Renal pelvis (tissue), 4 donors: ENCODE results near the gene TMEM86B. TPM values are rescaled to one million over a fixed set of nuclear protein-coding genes. Genes with fewer than 3 reads are reported as not detected.
A peak's percentile ranks its signal among the peaks of the same experiment; 100 is the strongest.

Experiments used
- DNase-seq: peaks from one replicate; pipeline ENCODE4 v3.0.0-alpha.2; 2013
- polyA plus RNA-seq, 3 donors: library from polyadenylated mRNA; unstranded; fragments of 120-200 nt; gene quantifications; one replicate each; pipeline ENCODE4 v1.2.1, GENCODE V29; 2013; ENCODE audit not compliant: insufficient read length in 3 of 3

Gene TMEM86B
- polyA plus RNA-seq, 3 donors: 4.4 to 6.5 (median 4.6) TPM

DNA sequence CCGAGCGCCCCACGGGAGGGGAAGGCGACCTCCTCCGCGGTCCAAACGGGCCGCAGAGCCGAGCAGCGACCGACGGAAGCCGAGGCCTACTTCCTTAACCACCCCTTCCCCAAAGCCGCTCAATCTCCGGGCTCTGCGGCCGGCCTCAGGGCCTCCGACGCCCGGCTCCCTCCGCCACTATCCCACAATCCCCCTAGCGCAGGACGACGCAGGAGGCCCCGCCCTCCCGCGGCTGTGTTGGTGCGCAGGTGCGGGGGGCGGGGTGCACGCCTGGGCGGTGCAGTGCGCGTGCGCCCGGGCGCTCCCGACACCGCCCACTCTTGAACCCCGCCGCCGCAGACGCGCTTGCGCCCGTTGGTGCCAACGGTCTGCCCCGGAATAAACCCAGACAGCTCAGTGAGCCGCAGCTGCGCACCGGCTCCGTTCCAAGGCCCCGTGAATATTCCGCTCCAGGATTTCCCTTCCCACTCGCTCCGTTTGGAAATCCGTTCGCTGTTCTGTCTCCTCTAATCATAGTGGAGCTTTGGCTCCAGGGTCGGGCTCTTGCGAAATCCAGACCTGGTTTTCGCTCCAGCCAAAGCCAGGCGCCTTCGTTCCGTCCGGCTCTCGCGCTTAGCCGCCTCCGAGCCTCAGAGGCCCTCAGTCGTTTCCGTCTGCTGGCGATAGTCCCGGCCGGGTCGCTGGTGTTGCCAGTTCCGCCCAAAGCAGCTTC is 30.4 kb upstream of the TMEM86B start, which contains the start of gene PPP6R1:
TSS of gene PPP6R1 (minus strand) at position 190 of the 712 bp plus-strand sequence. CDS start 11,914 bp downstream, outside the sequence.
- peak; percentile 99 for DNase-seq

DNA sequence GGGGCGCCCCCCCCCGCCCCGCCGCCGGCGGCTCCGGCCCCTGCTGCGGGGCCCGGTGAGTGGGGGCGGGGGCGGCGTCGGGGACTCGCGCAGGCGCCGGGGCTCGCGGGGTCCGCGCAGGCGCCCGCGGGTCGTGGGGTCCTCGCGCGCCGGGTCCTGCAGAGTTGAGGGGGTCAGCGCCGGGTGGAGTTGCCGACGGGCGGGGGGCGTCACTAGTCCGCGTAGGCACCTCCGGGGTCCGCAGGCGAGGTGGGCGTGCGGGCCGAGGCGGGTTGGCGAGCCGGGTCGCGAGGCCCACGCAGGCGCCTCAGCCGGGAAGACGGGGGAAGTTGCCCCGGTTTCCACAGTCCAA is 29.9 kb upstream of the TMEM86B start:
- DNase-seq: peak; percentile 30

DNA sequence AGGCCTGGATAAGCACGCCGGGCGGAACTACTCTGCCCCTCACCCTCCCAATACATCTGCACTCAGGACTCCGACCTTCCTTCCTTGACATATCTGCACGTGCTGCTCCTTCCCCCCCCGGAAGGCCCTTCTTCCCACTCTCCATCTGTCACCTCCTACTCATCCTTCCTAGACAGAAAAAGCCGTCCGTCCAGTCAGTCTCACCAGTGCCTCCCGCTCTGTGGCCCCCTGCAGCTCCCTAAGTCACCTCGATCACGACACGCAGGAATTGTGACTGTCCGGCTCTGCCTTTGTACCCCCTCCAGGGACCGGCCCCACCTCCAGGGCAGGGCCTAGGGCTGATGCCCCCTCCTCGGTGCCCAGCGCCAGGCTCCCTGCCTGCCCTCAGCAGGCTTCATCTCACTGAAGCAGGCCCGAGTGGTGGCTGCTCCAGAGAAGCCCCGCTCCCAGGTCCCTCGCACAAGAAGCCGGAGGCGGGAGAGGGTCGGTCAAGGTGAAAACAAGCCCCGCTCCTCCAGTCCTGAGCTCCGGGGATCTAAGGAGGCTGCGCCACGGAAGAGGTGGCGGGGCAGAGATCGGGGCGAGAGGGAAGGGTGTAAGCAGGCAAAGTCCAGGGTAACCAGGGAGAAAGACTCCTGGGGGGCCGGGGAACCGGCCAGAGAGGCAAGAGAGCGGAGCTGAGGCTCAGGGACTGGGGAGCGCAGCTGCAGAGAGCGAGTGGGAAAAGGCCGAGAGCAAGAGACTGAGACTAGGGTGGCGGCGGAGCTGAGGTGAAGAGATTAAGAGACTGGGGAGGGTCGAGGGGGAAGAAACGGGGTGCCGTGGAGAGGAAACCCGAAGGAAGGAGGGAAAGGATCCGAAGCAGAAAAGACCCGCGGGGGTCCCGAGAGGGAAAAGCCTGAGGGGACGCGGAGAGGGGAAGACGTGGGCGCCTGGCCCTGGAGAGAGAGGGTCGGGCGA is 29.2 kb upstream of the TMEM86B start:
- no peak for DNase-seq

DNA sequence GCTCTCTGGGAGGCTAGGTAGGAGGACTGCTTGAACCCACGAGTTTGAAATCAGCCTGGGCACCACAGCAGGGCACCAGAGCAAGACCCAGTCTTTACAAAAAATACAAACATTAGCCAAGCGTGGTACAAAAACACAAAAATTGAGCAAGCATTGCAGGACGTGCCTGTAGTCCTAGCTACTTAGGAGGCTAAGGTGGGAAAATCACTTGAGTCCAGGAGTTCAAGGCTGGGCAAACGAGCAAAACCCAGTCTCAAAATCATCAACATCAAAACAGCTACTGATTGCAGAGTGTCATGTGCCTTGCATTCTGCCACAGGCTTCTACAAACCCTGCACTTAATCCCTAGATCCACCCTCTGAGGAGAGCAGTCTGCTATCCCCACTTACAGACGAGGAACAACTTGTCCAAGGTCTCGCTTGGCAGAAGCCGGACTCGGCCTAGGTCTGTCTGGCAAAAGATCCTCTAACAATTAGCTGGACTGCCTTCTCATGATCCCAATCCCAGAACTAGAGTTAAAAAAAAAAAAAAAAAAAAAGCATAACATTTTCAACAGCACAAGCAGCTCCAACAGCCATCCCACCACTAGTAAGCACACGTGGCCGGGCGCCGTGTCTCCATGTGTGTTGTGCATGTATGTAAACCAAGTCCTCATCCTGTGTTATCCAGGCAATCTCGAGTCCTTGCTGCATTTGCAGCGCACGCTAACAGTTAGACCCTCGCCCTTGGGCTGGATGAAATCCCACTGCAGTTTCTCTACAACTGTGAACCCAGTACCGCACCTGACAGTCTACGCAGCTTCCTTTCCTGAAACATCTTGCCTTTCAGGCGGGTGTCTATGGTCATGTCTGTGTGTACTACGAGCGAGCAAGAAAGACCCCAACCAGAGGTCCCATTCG is 28.2 kb upstream of the TMEM86B start:
- no peak for DNase-seq

DNA sequence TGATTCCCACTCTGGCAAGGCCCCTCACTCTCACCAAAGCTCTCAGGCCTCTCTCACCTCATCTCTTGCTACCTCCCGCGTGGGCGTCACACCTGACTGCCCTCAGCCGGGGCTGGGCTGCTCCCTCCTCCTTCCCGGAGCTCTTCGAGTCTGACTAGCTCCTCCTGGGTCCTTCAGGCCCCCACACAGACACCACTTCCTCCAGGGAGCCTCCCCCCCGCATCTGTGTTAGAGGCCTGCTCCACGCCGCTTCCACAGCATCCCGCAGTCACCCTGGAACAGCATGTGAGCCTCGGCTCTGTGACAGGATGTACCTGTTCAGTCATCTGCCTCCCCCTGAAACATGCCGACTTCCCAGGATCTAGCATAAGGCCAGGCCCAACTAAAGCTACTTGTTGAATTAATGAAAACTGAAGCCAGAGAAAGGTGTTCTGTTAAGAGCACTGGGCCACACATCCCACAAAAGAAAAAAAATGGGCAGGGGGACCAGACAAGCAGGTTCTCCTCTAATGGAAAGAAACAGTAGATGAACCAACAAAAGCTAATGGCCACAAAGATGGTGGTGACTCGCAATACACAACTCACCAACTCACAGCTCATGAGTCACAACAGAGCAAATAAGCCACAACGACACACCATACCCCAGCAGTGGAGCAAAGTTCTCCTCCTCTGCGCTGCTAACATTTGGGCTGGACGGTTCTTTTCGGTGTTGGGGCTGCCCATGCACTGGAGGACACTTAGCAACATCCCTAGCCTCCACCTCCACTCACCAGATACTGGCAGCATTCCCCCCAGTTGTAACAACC is 27.3 kb upstream of the TMEM86B start:
- no peak for DNase-seq

DNA sequence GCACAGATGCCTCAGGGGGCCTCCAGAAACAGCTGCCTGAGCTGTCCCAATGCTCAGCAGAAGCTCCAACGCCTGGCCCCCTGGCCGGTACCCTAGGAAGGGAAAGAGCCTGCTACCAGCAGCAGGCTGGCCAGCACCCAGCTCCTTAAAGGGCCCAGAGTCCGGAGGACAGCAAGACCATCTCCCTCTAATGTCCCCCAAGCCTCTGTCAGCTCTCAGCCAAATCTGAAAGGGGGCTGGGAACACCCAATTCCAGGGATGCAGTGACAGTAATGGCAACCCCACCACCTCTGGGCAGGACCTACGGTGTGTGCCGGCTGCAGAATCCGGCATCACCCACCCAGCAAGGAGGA is 26.0 kb upstream of the TMEM86B start:
- no peak for DNase-seq

DNA sequence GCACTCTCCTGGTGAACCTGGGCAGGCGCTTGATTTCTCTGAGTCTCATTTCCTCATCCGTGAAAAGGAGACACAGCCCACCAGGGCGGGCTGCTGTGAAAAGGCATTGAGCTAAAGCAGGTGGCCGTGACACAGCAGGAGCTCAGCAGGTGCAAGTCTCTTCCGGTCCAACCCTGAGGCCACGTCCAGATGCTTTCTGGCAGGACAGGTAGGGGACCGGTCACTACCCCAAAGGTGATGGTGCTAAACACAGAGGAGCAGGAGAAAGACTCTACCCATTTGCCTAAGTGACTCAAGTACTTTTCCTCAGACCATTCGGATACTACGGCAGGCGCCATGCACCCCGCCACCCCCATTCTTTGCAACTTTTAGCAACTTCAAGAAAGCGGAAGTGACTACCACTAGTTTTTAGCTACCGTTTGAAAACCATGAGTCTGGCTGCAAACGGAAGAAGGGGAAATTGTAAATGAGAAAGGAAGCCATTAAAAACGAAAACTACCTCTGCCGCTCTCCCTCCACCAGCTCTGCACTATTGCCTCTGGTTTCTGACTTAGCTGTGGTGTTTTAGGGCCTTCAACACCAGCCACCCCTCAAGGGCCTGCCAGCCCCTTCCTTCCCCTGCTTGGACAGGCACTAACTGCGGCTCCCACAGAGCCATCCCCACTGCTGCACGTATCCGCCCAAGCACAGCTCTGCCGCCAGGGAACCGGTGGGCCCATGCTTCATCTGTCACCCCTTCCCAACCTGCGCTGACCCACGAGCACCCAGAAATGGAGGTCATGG is 25.5 kb upstream of the TMEM86B start:
- DNase-seq: no peak

DNA sequence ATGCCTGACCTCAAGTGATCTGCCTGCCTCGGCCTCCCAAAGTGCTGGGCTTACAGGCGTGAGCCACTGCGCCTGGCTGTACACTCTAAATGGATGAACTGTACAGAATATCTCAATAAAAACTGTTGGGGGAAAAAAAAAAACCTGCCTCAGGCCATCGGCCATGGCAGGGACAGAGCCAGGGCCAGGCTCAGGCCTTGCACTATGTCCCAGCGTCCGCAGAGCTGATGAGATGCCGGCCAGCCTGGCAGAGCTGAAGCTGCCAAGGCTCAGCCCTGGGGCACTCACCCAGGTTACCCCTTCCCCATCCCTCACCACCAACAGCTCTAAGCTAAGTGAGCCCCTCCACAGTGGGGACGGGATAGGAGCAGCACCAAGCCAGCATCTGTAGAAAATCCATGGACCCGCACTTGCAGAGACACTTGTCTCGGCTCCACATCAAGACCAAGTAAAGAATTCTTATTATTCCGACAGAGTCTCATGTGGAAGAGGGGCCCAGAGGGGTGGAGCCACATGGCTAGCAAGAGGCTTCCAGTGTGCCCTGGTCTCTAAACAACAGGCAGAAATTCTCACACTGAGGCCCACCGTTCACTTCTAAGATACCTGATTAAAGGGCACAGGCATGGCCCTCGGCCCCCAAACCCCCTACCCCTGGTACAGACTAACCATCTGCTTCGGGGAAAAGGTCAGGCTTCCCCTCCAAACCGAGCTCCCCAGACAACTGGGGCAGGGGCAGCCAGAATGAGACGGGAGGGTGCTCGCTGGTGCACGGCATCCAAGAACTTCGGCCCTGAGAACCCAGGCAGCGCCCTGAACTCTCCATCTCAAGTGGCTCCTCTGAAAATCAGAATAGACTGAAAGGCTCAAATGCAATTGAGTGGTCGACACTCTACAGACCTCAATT is 24.4 kb upstream of the TMEM86B start:
- DNase-seq: no peak

DNA sequence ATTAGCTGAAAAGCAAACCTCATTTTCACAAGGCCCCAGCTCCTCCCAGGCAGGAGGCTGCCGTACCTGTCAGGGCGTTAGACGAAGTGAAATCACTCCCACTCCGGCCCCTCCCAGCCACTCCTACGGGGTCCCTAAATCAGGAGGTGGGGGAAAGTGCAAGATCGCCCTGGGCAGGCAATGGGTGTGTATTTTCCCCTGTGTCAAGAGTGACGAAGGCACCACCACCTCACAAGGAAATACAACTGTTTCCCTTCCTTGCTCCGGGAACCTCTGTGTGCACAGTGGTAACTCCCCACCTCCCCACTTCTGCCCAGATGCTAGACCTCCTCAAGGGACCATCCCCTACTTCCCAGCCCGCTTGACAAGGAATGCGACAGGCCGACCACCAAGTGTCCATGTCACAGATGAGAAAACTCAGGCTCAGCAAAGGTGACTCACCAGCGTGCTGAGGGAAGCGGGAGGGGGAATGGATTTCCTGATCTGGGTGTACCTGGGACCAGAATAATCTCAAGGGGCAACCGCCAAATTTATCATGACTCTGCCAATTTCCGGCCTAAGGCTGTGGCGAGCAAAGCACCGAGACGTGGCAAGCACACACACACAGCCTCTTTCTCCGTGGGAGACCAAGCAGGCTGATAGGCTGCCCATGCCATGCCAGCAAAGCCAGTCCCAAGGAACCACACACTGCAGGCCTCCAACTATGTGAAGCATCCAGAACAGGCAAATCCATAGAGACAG is 22.9 kb upstream of the TMEM86B start:
- DNase-seq: no peak

DNA sequence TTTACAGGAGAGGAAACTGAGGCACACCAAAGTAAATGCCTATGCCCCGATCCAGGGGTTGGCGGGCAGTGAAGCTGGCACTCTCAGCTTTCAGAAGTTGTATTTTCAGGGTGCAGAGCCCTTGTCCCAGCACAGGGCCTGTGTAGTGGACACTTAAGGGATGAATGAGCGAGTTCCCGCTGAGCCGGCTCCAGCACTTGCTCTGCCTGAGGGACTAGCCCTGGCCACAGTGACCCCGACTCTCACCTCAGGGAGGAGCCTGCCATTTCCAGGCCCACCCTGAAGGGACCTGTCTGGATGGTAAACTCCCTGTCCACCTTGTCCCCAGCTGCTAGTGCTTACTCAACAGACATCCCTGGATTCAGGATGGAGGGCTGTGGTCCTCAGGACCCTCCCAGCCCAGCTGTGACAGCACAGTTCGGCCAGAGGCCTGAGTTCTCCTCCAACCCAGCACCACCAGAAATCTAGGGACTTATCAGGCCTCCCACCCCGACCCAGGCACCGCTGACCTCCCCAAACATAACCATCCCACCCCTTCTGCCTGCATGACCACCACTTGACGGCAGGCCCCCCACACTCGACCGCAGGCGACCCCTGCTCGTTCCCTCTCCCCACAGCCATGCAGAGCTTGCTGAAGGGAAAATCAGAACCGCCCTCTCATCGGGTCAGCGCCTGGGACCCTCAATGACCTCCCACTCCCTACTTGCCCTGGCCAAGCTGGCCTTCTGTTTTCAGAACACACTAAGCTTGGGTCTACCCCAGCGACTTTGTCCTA is 21.9 kb upstream of the TMEM86B start:
- no peak for DNase-seq

DNA sequence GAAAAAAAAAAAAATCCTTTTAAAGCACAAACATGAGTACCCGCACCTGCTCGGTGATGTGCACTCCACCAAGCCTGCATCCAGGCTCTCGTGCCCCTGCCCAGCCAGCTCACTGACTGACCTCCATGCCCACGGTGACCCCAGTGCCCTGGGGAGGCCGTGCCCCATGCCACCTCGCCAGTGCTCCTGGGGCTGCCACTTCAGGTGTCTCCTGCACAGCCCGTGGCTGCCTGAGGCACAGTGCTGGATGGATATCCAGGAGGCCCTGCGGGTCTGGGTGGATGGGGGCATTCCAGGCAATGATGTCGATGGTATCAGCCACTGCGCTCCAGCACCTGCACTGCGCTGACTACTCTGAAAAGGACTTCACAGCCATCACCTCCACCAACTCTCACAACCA is 21.3 kb upstream of the TMEM86B start:
- DNase-seq: no peak

DNA sequence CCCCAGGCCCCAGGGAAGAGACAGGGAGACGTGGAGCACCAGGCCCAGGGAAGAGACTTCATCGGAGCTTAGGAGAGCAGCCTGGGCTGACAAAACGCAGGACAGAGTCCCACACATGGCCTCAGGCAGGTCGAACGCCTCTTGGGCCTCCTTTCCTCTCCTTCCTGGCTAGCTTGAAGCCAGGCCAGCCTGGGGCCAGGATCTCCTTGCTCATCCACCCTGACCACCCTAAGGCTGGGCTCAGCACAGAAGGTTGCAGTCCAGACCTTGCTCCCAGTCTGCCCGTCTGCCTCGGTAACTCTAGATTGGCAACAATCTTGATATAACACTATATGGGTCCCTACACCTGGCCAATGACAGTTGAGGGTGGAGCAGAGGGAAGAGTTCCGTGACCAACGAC is 20.1 kb upstream of the TMEM86B start:
- DNase-seq: no peak

DNA sequence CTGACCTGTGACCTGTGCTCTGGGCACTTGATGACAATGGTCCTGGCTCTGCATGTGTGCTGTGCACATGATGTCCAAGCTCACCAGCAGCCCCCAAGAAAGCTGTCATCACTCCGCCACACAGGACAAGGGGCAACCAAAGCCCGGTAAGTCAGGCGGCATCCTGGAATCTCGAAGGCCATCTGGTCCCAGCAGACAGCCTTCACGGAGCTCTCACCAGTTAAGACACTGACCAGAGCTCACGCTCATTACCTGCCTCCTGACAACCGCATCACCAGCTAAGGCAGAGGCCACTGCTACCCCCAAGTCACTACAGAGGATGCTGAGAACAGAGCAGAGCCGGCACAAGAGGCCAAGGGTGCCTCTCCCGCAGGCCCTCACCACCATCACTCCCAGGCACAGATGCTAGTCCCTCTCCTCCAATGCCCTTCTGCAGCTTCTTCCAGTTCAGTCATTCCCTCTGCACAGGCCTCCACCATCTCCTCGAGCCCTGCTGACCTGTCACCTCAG is 19.7 kb upstream of the TMEM86B start:
- no peak for DNase-seq

DNA sequence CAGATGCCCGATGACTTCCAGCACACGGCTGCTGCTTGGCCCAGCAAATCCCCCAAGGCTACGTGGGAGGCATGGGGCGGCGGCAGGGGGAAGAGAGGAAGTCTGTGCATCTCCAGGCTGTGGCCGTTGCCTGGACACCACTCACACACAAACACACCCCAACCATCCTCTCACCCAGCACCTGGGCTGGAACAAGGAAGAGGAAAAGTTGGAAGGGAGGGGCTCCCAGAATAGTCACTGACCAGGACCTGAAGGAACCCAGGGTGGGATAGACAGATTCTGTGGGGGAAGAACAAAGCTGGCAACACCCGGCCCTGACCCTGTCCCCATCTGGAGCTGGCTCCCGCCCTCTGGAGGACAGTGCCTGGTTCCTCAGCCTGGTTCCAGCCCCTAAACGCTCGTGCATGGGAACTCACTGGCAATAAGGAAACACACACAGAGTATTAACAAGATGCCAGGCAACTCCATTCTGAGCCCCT is 19.1 kb upstream of the TMEM86B start:
- no peak for DNase-seq

DNA sequence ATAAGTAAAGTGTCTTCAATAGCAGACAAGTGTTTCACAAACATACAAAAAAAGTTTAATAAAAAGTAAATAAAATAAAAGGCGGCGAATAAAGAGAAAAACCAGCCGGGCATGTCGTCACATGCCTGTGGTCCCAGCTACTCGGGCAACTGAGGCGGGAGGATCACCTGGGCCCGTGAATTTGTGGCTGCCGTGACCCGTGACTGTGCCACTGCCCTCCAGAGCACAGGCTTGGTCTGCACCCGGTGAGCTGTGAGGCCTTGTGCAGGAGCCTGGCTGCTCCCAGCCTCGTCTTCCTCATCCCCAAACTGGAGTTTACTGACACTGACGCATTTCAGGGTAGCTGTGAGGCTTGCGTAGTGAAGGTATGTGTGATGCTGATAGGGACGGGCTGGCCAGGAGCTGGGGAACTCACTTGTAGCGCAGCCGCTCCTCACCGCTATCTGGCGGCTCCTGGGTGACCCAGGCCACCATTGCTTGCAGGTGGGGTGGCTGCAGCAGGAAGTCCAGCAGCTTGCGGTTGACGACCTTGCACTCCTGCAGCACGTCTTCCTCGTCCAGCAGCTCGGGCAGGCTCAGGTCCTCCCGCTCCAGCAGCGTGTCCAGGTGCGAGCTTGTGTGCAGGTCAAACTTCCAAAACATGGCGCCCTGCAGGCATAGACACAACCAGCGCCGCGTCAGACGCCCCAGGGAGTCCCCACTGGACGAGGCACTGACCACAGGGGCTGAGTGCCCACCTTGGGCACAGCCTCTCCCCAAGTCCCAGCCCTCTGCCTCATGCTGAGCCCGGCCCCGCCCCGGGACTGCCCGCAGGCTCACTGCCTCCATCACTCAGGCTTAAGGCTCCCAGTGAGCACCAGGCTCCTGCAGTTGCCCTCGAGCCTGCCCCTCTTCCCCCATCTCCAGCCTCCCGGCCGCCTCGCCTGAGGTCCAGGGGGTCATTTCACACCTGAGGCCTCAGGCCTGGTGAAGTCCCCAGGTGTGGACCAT is 18.2 kb upstream of the TMEM86B start:
- DNase-seq: no peak
